GM18858 (cell line): ENCODE data around the gene SMIM36.
"Not testable (repeated sequence)": the region's sequence is repeated elsewhere in the genome, so short reads cannot be mapped to it uniquely, and the experiment has no call there.

ENCODE experiments used
- ATAC-seq: cut with Tn5 transposase; IDR thresholded peaks from one replicate; pipeline ENCODE4 v1.9.1; 2021; ENCODE audit not compliant: unreplicated experiment

Gene SMIM36

DNA sequence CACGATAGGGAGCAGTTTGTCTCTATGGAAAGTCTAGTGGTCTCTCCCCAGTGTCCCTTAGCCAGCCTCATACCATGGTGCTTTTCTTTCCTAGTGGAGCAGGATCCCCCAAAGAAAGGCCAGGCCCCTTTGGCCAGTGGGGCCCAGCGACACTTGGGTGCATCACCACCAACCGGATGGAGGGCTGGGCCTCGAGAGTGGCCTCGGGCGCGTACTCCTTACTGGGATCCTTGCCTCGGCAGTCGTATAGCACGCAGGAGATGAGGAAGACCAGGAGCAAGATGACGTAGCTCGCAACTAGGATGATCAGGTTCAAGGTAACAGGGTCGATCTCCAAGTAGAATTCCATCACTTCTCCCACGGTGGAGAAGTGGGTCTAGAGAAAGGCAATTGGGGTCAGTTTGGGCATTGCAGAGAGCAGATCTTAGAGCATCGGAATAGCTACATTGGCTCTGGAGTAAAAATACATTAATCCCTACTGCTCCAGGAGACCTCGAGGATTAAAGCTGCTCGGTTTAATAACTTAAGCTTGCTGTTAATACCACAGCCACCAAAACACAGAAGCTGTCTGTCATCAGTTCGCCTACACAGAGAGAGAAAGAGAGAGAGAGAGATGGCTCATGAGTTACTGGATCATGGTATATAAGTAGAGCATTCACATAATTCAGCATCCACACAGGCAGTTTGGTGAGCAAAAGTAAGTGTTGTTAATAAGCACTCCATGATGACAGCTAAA, at the start of gene SMIM36:
TSS of gene SMIM36 (minus strand) at position 467 of the 736 bp plus-strand sequence.
- ATAC-seq, result no peak

DNA sequence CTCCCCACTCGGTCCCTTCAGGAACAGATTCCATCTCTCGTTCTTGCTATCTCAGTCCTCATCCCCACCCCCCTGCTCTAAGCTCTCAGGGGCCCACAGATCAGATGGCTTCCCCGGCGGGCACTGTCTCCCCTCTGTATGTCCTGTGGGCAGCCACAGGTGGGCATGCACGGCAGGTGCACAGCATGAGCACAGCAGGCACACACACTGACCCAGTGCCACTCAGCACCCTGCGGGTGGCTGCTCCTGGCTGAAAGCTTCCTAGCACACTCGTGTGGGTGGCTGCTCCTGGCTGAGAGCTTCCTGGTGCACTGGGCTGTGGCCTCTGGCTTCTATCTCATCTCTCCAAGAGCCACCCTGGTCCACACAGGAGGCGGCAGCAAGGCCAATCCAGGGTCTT, 44.5 kb upstream of the SMIM36 start:
- ATAC-seq, result no peak

DNA sequence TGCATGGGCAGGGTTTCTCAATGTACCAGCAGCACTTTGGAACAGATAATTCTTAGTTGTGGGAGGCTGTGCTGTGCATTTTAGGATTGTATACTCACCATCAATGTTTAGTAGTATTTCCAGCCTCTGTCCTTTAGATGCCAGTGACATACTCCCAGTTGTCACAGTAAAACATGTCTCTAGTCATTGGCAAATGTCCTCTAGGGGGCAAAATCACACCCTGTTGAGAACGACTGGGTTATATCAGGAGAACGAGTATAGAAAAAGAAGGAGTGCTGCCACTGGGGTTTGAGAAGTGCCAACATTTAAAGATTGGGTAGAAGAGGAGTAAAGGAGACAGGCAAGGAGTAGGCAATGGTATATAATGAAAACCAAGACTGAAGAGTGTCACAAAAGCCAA, 37.9 kb upstream of the SMIM36 start:
- ATAC-seq, result no peak

DNA sequence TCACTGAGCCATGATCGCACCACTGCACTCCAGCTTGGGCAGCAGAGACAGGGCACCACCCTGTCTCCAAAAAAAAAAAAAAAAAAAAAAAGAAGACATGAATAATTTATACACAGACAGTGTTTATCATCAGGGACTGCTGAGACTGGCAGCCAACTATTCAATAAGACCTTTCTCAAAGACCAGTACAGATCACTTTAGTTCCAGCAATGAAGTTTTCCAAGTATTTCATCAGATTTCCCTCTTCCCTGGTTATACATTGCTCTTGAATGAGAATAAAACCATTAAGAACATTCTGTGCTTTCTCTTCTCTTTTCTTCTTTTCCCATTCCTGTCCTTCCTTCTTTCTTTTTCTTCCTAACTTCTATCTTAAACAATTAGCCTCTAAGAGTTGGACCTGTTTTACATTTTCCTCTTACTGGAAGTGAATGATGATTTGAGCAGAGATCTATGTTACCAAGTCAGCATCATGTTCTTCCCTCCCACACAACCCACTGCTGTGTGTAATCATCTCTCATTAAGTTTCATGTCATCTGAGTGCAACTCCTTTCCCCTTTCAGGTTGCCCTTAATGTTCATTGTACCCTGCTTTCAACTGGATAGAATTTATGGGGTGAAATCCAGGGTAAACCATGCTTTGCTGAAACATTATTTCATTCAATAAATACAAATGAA, 35.9 kb upstream of the SMIM36 start:
- ATAC-seq, result no peak

DNA sequence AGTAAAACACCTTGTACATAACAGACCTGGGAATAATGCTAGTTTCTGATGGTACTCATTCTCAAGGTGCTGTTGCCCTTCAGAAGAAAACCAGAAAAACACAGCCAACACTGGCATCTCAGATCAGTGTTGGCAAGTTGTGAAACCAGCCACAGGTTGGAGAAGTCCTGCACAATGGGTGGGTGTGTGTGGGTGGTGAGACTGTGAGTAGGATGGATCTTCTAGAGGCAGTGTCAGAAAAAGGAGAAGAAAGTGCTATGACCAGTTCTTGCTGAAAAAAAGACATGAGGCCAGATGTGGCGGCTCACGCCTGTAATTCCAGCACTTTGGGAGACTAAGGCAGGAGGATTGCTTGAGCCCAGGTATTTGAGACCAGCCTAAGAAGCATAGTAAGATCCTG, 35.2 kb upstream of the SMIM36 start:
- ATAC-seq, result no peak

DNA sequence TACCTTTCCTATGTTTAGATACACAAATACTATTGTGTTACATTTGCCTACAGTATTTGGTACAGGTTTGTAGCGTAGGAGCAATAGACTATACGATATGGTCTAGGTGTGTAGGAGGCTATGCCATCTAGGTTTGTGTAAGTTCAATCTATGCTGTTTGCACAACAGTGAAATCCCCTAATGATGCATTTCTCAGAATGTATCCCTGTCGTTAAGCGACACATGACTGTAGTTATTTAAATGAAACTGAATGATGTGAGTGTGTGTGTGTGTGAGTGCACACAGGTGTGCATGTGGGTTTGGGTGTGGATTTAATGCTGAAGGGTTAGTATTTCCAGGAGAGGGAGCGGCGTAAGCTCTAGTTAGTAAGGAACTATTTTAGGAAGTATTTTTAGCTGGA, 34.6 kb upstream of the SMIM36 start:
- ATAC-seq, result no peak

DNA sequence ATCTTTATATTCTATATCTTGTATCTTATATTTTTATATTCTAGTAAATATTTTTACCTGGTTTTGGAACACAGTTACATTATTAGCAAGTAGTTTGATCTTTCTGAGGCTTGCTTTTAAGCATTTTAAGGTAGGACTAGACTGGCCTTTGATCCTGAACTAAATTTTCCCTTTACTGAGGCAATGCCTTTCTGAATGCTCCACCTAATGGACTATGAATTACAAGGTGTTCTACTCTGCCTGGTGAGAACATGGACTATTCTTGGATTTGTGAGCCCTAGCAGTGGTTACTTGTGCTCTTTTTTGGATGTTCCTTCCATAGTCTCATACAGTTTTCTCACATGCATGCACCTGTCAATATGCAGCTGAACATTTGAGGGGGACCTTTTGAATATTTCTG, 32.5 kb upstream of the SMIM36 start:
- no peak for ATAC-seq

DNA sequence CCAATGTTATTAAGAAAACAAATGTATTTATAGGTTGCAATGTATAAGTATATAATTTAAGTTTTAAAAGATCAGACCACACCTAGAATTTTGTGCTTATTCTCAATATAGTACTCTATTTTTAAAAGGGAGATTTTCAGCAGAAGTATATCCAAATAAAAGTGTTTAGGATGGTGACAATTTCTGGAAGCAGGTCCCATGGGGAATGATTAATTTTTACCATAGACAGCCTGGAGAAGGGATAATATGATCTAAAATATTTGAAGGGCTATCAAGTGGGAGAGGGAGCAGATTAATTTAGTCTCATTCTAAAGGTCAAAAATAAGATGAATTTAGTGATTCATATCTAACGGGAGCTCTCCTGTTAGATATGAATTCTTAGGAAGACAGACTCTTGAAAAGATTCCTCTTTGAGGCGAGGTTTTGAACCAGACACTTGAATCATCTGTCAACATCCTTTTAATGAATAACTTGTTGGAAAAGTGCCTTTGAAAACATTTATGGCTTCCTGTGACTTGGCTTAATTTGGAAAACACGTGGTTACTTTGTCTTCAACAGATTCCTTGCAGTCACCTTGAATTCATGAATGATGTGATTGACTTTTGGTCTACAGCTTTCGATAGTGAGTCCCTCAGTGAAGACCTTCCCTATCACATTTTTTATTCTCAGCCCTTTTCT, 29.3 kb upstream of the SMIM36 start:
- no peak for ATAC-seq

DNA sequence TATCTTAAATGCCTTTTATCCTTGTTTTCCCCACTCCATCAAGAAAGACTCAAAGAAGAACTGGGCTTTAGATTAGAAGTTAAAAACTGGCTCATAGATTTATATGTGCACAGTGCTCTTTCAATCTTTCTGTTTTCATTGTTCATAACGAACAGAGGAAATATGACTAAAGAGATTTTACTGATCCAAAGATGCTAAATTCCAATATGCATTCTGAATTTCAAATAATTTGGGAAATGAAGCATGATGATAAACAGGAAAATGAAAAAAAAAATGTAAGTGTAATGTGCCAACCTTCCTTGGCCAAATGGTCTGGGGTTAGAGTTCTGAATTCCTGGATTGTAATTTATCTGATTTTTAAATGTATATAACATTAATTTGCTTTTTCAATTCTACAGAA, 25.0 kb upstream of the SMIM36 start:
- ATAC-seq, result no peak

DNA sequence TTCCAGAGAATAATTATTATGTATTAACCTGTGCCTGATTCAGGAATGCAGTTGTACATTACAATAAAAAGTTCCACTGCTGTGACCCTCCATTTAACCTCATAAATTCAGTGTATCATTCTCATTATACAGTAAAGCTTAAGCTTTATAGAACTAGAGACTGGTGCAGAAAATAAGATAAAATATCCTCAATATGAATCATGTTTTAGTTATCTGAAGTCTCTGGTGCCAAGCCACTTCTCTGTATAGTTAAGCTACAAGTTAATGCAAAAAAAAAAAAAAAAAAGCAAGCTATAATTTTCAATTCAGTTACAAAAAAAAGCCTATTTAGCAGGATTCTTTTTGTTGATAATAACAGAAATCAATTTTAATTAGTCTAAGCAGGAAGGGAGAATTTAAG, 22.4 kb upstream of the SMIM36 start:
- ATAC-seq, result no peak

DNA sequence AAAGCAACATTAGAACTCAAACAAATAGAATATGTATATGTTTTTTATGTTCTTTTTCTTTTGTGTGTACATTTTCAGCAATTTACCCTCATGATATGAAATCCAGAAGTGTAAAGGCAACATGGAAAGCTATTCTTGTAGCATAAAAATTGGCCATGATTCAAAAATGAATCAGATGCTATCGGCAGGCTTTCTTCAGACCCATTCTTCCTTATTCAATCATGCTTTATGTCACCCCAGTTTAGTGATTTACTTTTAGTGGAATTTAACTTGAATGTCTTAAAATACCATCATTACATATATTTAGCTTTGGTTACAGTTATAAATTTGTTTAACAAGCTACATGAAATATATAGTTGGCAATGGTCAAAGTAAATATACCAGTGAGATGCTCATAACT, 21.4 kb upstream of the SMIM36 start:
- ATAC-seq, result no peak

DNA sequence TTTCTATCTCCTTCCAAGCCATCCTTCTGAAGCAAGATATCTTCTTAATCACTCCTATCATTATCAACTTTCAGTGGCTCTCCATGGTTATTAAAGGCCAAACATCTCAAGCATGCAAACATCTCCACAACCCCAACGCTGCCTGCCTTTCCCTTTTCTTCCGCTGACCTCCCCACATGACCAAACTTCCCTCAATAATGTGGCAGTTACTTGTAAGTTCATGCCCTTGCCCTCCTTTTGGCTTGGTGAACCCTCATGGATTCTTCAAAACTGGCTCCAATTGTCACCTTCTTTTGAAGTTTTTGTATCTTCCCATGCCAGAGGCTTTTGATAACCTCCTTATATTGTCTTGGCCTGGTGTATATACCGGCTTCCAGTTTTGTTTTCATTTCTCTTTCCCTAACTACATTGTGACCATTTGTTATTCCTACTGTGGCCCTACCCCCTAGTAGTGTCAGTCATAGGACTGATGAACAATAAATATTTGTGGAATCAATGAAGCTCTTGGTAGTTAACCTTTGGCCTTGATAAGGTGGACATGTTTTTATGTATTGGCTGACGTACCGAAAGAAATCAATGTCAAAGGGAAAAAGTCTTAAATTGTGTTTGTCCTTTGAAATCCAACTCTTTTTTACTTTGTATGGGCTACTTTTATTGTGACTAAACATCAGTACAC, 19.9 kb upstream of the SMIM36 start:
- ATAC-seq, result no peak

DNA sequence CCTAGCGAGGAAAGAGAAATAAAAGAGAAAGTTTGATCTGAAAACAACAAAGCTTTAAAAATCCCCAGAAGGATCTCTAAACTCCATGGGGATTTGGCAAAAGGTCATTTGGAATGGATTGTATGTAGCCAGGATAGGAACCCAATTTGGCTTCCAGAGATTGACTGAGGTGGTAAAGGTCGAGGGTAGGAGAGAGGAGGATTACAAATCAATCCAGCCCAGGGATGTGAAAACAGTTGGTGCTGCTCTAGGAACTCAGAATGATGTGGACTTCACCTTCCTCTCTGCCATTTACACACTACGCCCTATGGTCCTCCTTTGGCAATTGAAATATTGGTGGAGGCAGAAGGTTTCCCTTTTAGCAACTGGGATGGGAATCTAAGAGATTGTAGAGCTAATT, 18.8 kb upstream of the SMIM36 start:
- ATAC-seq, result no peak

DNA sequence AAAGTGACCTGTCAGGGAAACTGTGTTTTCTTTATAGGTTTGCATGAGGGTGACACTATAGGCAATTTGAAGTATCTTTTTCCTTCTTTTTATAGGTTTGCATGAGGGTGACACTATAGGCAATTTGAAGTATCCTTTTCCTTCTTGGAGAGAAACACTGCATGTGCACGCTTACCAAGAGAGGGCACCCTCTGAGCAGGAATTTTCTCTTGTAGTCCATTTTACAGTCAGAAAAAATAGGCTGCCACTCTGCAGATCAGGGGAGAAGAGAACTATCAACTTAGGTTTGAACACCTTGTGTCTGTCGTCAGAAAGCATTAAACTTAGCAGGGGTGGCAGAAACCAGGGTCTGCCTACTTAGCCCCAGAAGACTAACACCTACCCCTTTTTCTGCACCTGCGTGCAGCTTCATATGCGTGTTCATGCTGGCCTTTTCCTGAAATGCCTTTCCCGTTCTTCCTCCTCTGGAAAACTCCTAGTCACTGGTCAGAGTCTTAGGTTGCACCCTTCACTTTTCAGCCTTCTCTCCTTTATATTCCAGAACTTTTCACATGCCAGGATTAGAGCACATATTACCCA, 16.4 kb upstream of the SMIM36 start:
- no peak for ATAC-seq

DNA sequence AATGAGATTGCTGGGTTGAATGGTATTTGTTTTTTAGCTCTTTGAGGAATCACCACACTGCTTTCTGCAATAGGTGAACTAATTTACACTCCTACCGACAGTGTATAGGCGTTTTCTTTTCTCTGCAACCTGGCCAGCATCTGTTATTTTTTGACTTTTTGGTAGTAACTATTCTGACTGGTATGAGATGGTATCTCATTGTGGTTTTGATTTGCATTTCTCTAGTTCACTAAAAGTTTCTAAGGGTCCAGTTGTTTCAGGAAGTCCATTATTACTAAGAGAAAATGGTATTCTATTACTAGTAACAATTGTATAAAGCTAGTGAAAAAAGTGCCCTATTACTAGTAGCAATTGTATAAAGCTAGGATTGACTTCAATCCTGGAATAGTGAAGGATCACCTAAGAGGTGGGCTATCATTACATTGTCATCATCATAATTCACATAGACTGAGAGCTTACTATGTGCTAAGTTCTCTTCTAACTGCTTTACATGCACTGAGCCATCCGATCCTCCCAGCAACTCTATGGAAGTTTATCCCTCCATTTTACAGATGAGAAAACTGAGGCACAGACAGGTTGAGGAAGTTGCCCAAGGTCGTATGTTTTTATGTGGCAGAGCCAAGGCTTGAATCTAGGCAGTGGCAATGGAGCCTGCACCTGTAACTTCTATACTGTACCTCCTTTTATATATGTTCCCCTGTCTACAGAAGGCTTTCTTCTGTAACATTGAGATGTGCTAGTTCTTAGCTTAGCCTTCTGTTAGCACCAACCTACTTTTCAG, 13.4 kb upstream of the SMIM36 start:
- peak; percentile 80 for ATAC-seq

DNA sequence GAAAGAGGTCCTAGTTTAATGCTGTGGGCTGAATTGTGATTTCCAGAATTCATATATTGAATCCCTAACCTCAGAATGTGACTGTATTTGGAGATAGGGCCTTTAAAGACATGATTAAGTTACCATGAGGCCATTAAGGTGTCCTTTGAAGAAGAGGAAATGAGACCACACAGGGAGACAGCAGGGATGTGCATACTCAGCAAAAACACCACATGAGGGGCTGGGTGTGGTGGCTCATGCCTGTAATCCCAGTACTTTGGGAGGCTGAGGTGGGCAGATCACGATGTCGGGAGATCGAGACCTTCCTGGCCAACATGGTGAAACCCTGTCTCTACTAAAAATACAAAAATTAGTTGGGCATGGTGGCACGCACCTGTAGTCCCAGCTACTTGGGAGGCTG, 11.8 kb upstream of the SMIM36 start:
- not testable (repeated sequence) for ATAC-seq

DNA sequence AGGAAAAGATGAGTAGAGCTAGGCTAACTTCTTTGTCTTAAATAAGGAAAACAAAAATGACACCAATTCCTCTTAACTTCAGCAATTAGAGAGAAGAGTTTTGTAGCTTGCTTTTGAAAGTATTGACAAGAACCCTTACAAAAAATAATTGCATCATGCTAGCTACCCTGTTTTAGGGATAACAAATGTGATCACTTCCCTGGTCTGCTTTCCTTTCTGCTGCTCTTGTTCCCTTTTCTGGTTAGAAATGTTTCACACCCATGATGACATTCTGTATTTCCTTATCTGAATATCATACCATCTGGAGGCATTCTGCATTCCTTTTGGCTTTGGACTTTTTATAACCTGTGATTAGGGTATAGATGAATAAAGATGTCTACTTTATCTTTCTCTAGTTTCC, 9.9 kb upstream of the SMIM36 start:
- ATAC-seq, result no peak

DNA sequence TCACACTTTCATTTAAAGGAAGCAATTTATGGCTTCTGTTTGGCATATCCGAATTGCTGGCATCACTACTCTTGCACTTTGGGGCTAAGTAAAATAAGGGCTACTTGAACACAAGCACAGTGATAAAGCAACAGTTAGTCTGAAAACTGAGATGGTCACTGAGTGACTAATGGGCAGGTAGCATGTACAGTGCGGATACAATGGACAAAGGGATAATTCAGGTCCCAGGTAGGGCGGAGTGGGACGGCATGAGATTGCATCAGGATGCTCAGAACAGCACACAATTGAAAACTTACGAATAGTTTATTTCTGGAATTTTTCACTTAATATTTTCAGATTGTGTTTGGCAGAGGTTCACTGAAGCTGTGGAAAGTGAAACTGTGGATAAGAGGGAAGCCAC, 9.2 kb upstream of the SMIM36 start:
- ATAC-seq, result no peak

DNA sequence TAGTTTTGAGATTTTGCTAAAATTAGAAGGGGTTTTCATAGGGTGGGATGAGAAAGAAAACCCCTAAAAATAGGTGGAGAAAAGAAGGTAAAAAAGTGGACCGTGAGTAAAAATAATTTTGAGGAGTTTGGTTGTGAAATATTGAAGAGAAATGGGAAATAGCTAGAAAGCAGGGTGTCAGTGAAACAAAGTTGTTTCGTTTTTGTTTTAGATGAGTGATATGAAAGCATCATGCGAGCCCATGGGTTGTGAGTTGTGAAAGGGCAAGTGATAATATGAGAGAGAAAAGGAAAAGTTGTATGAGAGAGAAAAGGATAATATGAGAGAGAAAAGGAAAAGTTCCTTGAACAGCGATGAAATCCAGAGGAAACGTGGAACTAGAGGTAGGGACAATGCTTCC, 7.3 kb upstream of the SMIM36 start:
- no peak for ATAC-seq

DNA sequence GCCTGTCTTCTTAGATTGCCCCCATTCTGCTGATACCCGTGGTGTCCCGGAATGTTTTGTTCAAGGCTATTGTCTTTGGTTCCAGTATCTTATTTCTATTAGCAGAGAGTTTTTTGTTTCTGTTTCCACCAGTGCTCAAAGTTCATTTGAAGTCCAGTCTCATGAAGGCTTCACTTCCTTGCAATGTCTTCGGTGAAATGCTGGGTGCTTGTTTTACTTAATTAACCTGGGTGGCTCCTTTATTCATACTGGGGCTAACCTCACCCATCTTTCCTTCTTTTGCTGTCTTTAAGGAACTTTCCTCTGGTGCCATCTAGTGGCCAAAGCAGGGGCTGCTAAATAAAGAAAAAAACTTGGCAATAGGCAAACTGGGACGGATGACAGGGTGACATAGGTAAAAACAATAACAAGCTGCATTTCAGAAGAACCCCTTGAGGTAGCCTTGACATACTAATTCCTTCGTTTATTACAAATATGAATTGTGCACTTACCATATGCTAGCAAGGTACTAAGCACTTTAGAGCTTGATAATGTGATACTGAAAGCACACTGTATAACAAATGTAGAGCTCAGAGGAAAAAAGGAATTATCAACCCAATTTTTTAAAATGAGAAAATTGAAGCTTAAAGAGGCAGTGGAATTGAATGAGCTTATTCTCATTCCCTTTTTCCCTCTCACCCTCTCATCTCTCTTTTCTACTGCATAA, 2.8 kb upstream of the SMIM36 start:
- ATAC-seq, result peak; percentile 55
